ENCODE data around the gene MLX. TPM values are rescaled to one million over a fixed set of nuclear protein-coding genes. Genes with fewer than 3 reads are reported as not detected.

The MLX gene
- total and polyA plus RNA-seq, 3 donors from 2014 or later = 26.7 to 38.6 (median 27.6) TPM

DNA sequence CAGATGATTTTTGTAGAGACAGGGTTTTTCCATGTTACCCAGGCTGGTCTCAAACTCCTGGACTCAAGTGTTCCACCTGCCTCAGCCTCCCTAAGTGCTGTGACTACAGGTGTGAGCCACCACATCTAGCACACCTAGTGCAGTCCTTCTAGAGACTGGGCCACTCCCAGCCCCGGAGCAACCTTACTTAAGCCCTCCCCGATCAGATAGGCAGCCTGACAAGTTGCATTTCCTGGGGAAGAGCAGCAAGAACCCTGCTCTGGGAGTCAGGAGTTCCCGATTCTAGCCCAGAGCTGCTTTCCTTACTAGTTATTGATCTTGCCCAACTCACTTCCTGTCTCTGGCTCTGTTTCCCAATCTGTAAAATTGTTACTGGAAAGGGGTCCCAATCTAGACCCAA is 37.8 kb upstream of the MLX start:
- Histone ChIP-seq H3K27me3 (no peaks in the 10 kb centered on the region), H3K4me3 (no peak overlapping the region), H3K4me1 (peaks cover 28% of the 10 kb centered on the region), H3K9me3 (no peaks in the 10 kb centered on the region), H3K27ac (no peak overlapping the region), H3K36me3 (ENCODE audit: low read depth, missing control alignments) (no peaks in the 10 kb centered on the region)
- no peak for DNase-seq
- intact Hi-C loops (cut with DNase I; ENCODE audit: low total_unique reads) = loop anchor here (10.0 kb wide), 1 partner anchor 104 kb away; the partner anchor contains the start of gene CAVIN1
- WGBS, 2 donors = 74 to 77% methylated on average over 2 to 3 of the region's 3 CpGs
- TF ChIP-seq, protein P1, sequence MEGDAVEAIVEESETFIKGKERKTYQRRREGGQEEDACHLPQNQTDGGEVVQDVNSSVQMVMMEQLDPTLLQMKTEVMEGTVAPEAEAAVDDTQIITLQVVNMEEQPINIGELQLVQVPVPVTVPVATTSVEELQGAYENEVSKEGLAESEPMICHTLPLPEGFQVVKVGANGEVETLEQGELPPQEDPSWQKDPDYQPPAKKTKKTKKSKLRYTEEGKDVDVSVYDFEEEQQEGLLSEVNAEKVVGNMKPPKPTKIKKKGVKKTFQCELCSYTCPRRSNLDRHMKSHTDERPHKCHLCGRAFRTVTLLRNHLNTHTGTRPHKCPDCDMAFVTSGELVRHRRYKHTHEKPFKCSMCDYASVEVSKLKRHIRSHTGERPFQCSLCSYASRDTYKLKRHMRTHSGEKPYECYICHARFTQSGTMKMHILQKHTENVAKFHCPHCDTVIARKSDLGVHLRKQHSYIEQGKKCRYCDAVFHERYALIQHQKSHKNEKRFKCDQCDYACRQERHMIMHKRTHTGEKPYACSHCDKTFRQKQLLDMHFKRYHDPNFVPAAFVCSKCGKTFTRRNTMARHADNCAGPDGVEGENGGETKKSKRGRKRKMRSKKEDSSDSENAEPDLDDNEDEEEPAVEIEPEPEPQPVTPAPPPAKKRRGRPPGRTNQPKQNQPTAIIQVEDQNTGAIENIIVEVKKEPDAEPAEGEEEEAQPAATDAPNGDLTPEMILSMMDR (IDR thresholded peaks at IDR 0.05) = no peak
- no peak for TF ChIP-seq POLR2A (IDR thresholded peaks at IDR 0.05)

DNA sequence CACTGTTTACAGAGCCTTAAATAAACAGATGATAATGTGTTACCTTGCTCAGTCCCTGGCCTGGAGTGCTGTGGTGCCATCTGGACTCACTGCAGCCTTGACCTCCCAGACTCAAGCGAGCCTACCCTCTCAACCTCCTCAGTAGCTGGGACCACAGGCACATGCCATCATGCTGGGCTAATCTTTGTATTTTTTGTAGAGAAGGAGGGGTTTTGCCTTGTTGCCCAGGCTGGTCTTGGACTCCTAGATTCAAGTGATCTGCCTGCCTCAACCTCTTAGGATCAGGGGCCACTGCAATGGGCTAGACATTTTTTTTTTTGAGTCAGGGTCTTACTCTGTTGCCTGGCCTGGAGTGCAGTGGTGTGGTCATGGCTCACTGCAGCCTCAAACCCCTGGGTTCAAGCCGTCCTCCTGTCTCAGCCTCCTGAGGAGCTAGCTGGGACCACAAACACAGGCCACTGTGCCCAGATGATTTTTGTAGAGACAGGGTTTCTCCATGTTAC is 35.9 kb upstream of the MLX start:
- 71 to 72% methylated on average over 2 of the region's 2 CpGs for WGBS, 2 donors
- no peaks in the 10 kb centered on the region for H3K27me3 ChIP-seq
- DNase-seq = no peak
- peaks cover 22% of the 10 kb centered on the region for H3K4me1 ChIP-seq
- intact Hi-C loops (cut with DNase I; ENCODE audit: low total_unique reads) = no loop called here
- no peak overlapping the region for H3K4me3 ChIP-seq
- H3K27ac ChIP-seq = peak overlapping the region in 1 of 2 donors; percentile 85
- TF ChIP-seq, protein P1 (IDR thresholded peaks at IDR 0.05) = no peak
- TF ChIP-seq POLR2A (IDR thresholded peaks at IDR 0.05) = no peak
- no peaks in the 10 kb centered on the region for H3K9me3 ChIP-seq
- H3K36me3 ChIP-seq (ENCODE audit: low read depth, missing control alignments) = no peaks in the 10 kb centered on the region

DNA sequence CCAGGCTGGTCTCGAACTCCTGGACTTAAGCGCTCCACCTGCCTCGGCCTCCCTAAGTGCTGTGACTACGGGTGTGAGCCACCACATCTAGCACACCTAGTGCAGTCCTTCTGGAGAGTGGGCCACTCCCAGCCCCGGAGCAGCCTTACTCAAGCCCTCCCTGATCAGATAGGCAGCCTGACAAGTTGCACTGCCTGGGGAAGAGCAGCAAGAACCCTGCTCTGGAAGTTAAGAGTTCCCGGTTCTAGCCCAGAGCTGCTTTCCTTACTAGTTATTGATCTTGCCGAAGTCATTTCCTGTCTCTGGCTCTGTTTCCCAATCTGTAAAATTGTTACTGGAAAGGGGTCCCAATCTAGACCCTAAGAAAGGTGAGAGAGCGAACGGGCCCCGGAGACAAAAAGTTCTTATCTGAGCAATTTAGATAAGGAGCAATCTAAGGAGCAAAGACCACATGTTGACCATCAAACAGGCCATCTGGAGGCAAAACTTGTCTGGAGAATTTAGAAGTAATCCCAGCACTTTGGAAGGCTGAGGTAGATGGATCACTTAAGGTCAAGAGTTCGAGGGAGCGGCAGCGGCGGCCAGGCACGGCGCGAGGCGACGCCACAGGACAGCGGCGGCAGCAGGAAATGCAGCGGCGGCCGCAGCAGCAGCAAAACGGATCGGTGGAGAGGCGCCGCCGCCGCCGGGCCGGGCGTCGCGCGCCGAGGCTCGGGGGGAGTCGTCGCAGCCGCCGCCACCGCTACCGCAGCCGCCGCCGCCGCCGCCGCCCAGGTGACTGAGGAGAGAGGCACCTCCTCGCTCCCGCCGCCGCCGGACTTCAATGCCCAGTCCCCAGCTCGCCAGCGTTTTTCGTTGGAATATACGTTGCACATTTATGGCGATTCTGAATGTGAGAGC is 35.2 kb upstream of the MLX start:
- WGBS, 2 donors = 9 to 10% methylated on average over 42 to 60 of the region's 60 CpGs
- TF ChIP-seq POLR2A (IDR thresholded peaks at IDR 0.05) = no peak
- TF ChIP-seq, protein P1 (IDR thresholded peaks at IDR 0.05) = peak; percentile 31 to 63 (median 58)
- Histone ChIP-seq H3K27me3 (no peaks in the 10 kb centered on the region), H3K4me3 (peak overlapping the region; percentile 54 to 67), H3K36me3 (ENCODE audit: low read depth, missing control alignments) (no peaks in the 10 kb centered on the region), H3K4me1 (peaks cover 15% of the 10 kb centered on the region), H3K9me3 (no peaks in the 10 kb centered on the region), H3K27ac (peak overlapping the region; percentile 56 to 85)
- intact Hi-C loops (cut with DNase I; ENCODE audit: low total_unique reads) = no loop called here
- peak; percentile 72 for DNase-seq

- no peaks in the 10 kb centered on the region for H3K27me3 ChIP-seq
- H3K4me1 ChIP-seq = peaks cover 19% of the 10 kb centered on the region
- DNase-seq = no peak
- peak overlapping the region; percentile 81 to 97 for H3K27ac ChIP-seq
- H3K4me3 ChIP-seq = peak overlapping the region; percentile 60 to 83
- intact Hi-C loops (cut with DNase I; ENCODE audit: low total_unique reads) = no loop called here
- 29 to 35% methylated on average over 21 to 26 of the region's 26 CpGs for whole genome bisulfite sequencing, 2 donors
- H3K9me3 ChIP-seq = no peaks in the 10 kb centered on the region
- TF ChIP-seq, protein P1 (IDR thresholded peaks at IDR 0.05) = no peak
- TF ChIP-seq POLR2A (IDR thresholded peaks at IDR 0.05) = no peak
- no peaks in the 10 kb centered on the region for H3K36me3 ChIP-seq (ENCODE audit: low read depth, missing control alignments)
These were observed 31.5 kb upstream of the MLX start for GRCh38 chr17:42535155-42536047.
